ENCODE results near the gene MESD.

The MESD gene

GRCh38 chr15:80978685-80979329 lies 10.8 kb downstream of the MESD start:
- Histone ChIP-seq H3K9me3 (ENCODE audit: control insufficient read depth, insufficient read depth, low read length) (no peaks in the 10 kb centered on the region), H3K4me1 (ENCODE audit: control insufficient read depth, insufficient read depth, low read length) (peaks cover 1% of the 10 kb centered on the region; the same call in 1 of the 2 replicates), H3K27ac (ENCODE audit: low read length) (no peak overlapping the region), H3K36me3 (ENCODE audit: control insufficient read depth, insufficient read depth, low read length) (peaks cover 2% of the 10 kb centered on the region; the same call in 1 of the 2 replicates), H3K27me3 (ENCODE audit: control insufficient read depth, insufficient read depth, low read length) (no peaks in the 10 kb centered on the region), H3K4me3 (ENCODE audit: low read length) (no peak overlapping the region)
- no CpG with 5 or more reads among the region's 7 CpGs for WGBS (ENCODE audit: insufficient coverage, insufficient read length)
- DNase-seq (ENCODE audit: low read depth, low spot score): no peak

GRCh38 chr15:80977627-80978036 lies 12.0 kb downstream of the MESD start:
- no CpG with 5 or more reads among the region's 7 CpGs for WGBS (ENCODE audit: insufficient coverage, insufficient read length)
- no peak for DNase-seq (ENCODE audit: low read depth, low spot score)
- Histone ChIP-seq H3K27ac (ENCODE audit: low read length) (no peak overlapping the region), H3K4me3 (ENCODE audit: low read length) (no peak overlapping the region), H3K27me3 (ENCODE audit: control insufficient read depth, insufficient read depth, low read length) (no peaks in the 10 kb centered on the region), H3K9me3 (ENCODE audit: control insufficient read depth, insufficient read depth, low read length) (no peaks in the 10 kb centered on the region), H3K4me1 (ENCODE audit: control insufficient read depth, insufficient read depth, low read length) (peaks cover 1% of the 10 kb centered on the region; the same call in 1 of the 2 replicates), H3K36me3 (ENCODE audit: control insufficient read depth, insufficient read depth, low read length) (peaks cover 2% of the 10 kb centered on the region; the same call in 1 of the 2 replicates)

GRCh38 chr15:80976851-80977250 lies 12.8 kb downstream of the MESD start:
- WGBS (ENCODE audit: insufficient coverage, insufficient read length): no CpG with 5 or more reads among the region's 4 CpGs
- Histone ChIP-seq H3K9me3 (ENCODE audit: control insufficient read depth, insufficient read depth, low read length) (no peaks in the 10 kb centered on the region), H3K36me3 (ENCODE audit: control insufficient read depth, insufficient read depth, low read length) (peaks cover 2% of the 10 kb centered on the region; the same call in 1 of the 2 replicates), H3K4me1 (ENCODE audit: control insufficient read depth, insufficient read depth, low read length) (peaks cover 1% of the 10 kb centered on the region; the same call in 1 of the 2 replicates), H3K4me3 (ENCODE audit: low read length) (no peak overlapping the region), H3K27ac (ENCODE audit: low read length) (no peak overlapping the region), H3K27me3 (ENCODE audit: control insufficient read depth, insufficient read depth, low read length) (no peaks in the 10 kb centered on the region)
- no peak for DNase-seq (ENCODE audit: low read depth, low spot score)

- no CpG with 5 or more reads among the region's 4 CpGs for WGBS (ENCODE audit: insufficient coverage, insufficient read length)
- H3K9me3 ChIP-seq (ENCODE audit: control insufficient read depth, insufficient read depth, low read length): no peaks in the 10 kb centered on the region
- peaks cover 2% of the 10 kb centered on the region; the same call in 1 of the 2 replicates for H3K36me3 ChIP-seq (ENCODE audit: control insufficient read depth, insufficient read depth, low read length)
- peaks cover 5% of the 10 kb centered on the region; the same call in 1 of the 2 replicates for H3K4me1 ChIP-seq (ENCODE audit: control insufficient read depth, insufficient read depth, low read length)
- DNase-seq (ENCODE audit: low read depth, low spot score): no peak
- H3K27me3 ChIP-seq (ENCODE audit: control insufficient read depth, insufficient read depth, low read length): no peaks in the 10 kb centered on the region
- H3K4me3 ChIP-seq (ENCODE audit: low read length): no peak overlapping the region
- no peak overlapping the region for H3K27ac ChIP-seq (ENCODE audit: low read length)
These were observed 14.7 kb downstream of the MESD start for GRCh38 chr15:80974914-80975313.

DNA sequence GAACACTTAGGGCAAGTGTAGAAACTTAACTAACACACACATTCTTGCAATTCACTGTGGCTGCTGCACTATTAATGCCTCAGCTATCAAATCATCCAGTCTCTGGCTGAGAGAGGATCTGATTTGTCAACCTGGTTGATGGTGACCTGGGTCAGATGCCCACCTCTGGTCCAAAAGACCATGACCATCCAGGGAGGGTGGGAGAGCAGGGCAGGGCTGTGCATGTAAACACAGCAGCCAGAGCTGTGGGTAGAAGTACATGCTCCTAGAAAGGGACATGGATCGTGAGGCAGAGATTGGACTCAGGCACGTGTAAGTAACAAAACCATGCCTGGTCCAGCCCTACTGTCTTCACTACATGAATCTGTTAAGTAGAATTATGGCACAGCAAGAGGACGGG lies 17.3 kb downstream of the MESD start:
- Histone ChIP-seq H3K27me3 (ENCODE audit: control insufficient read depth, insufficient read depth, low read length) (no peaks in the 10 kb centered on the region), H3K36me3 (ENCODE audit: control insufficient read depth, insufficient read depth, low read length) (peaks cover 3% of the 10 kb centered on the region; the same call in 1 of the 2 replicates), H3K27ac (ENCODE audit: low read length) (no peak overlapping the region), H3K4me3 (ENCODE audit: low read length) (no peak overlapping the region), H3K4me1 (ENCODE audit: control insufficient read depth, insufficient read depth, low read length) (peaks cover 12% of the 10 kb centered on the region), H3K9me3 (ENCODE audit: control insufficient read depth, insufficient read depth, low read length) (no peaks in the 10 kb centered on the region)
- DNase-seq (ENCODE audit: low read depth, low spot score): no peak
- no CpG with 5 or more reads among the region's 3 CpGs for WGBS (ENCODE audit: insufficient coverage, insufficient read length)

- peaks cover 15% of the 10 kb centered on the region for H3K4me1 ChIP-seq (ENCODE audit: control insufficient read depth, insufficient read depth, low read length)
- H3K27me3 ChIP-seq (ENCODE audit: control insufficient read depth, insufficient read depth, low read length): no peaks in the 10 kb centered on the region
- no peak for DNase-seq (ENCODE audit: low read depth, low spot score)
- no peak overlapping the region for H3K4me3 ChIP-seq (ENCODE audit: low read length)
- no peak overlapping the region for H3K27ac ChIP-seq (ENCODE audit: low read length)
- WGBS (ENCODE audit: insufficient coverage, insufficient read length): no CpG with 5 or more reads among the region's 2 CpGs
- peaks cover 3% of the 10 kb centered on the region; the same call in 1 of the 2 replicates for H3K36me3 ChIP-seq (ENCODE audit: control insufficient read depth, insufficient read depth, low read length)
- H3K9me3 ChIP-seq (ENCODE audit: control insufficient read depth, insufficient read depth, low read length): no peaks in the 10 kb centered on the region
These were observed 18.5 kb downstream of the MESD start for GRCh38 chr15:80971143-80971542.

GRCh38 chr15:80970658-80971057 lies 19.0 kb downstream of the MESD start:
- H3K4me1 ChIP-seq (ENCODE audit: control insufficient read depth, insufficient read depth, low read length): peaks cover 15% of the 10 kb centered on the region
- no peak overlapping the region for H3K4me3 ChIP-seq (ENCODE audit: low read length)
- peaks cover 3% of the 10 kb centered on the region; the same call in 1 of the 2 replicates for H3K36me3 ChIP-seq (ENCODE audit: control insufficient read depth, insufficient read depth, low read length)
- WGBS (ENCODE audit: insufficient coverage, insufficient read length): no CpG with 5 or more reads among the region's 3 CpGs
- H3K27ac ChIP-seq (ENCODE audit: low read length): no peak overlapping the region
- no peaks in the 10 kb centered on the region for H3K27me3 ChIP-seq (ENCODE audit: control insufficient read depth, insufficient read depth, low read length)
- DNase-seq (ENCODE audit: low read depth, low spot score): no peak
- H3K9me3 ChIP-seq (ENCODE audit: control insufficient read depth, insufficient read depth, low read length): no peaks in the 10 kb centered on the region

DNA sequence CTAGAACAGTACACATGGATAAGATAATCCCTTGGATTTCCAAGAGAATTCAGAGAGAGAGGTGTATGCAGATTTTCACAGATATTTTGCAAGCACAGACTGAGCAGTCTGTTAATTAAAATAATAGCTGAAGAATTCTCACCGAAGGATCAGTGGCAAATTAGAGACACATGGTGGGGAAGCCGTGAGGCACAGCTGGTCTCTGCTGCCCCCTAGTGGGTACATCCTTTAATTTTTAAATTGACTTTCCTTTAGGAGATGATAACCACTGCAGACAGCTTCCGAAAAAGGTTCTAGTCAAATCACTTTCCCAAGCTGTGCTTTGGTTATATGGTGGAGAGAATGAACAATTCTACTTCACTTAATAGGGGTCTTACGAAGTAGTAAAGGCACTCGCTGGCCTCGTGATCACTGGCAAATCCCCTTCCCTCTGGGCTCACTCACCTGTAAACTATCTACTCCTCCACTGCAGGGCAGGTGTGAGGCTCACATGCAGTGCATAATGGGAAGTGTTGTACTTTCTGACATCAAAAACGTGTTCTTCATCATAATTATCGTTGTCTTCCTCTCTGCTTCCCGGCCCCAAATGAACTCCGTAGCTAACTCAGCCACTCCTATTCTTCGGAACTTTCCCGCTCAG lies 19.5 kb downstream of the MESD start:
- Histone ChIP-seq H3K27ac (ENCODE audit: low read length) (no peak overlapping the region), H3K9me3 (ENCODE audit: control insufficient read depth, insufficient read depth, low read length) (no peaks in the 10 kb centered on the region), H3K27me3 (ENCODE audit: control insufficient read depth, insufficient read depth, low read length) (no peaks in the 10 kb centered on the region), H3K4me3 (ENCODE audit: low read length) (no peak overlapping the region), H3K4me1 (ENCODE audit: control insufficient read depth, insufficient read depth, low read length) (peaks cover 15% of the 10 kb centered on the region), H3K36me3 (ENCODE audit: control insufficient read depth, insufficient read depth, low read length) (peaks cover 3% of the 10 kb centered on the region; the same call in 1 of the 2 replicates)
- no CpG with 5 or more reads among the region's 12 CpGs for WGBS (ENCODE audit: insufficient coverage, insufficient read length)
- peak; percentile 25 for DNase-seq (ENCODE audit: low read depth, low spot score)

GRCh38 chr15:80969316-80969715 lies 20.3 kb downstream of the MESD start:
- Histone ChIP-seq H3K4me1 (ENCODE audit: control insufficient read depth, insufficient read depth, low read length) (peaks cover 15% of the 10 kb centered on the region), H3K27ac (ENCODE audit: low read length) (no peak overlapping the region), H3K36me3 (ENCODE audit: control insufficient read depth, insufficient read depth, low read length) (peaks cover 3% of the 10 kb centered on the region; the same call in 1 of the 2 replicates), H3K9me3 (ENCODE audit: control insufficient read depth, insufficient read depth, low read length) (no peaks in the 10 kb centered on the region), H3K27me3 (ENCODE audit: control insufficient read depth, insufficient read depth, low read length) (no peaks in the 10 kb centered on the region), H3K4me3 (ENCODE audit: low read length) (no peak overlapping the region)
- DNase-seq (ENCODE audit: low read depth, low spot score): no peak
- no CpG with 5 or more reads among the region's 7 CpGs for WGBS (ENCODE audit: insufficient coverage, insufficient read length)

- WGBS (ENCODE audit: insufficient coverage, insufficient read length): no CpG with 5 or more reads among the region's 4 CpGs
- DNase-seq (ENCODE audit: low read depth, low spot score): no peak
- Histone ChIP-seq H3K4me1 (ENCODE audit: control insufficient read depth, insufficient read depth, low read length) (peaks cover 15% of the 10 kb centered on the region), H3K36me3 (ENCODE audit: control insufficient read depth, insufficient read depth, low read length) (peaks cover 3% of the 10 kb centered on the region; the same call in 1 of the 2 replicates), H3K27ac (ENCODE audit: low read length) (no peak overlapping the region), H3K27me3 (ENCODE audit: control insufficient read depth, insufficient read depth, low read length) (no peaks in the 10 kb centered on the region), H3K9me3 (ENCODE audit: control insufficient read depth, insufficient read depth, low read length) (no peaks in the 10 kb centered on the region), H3K4me3 (ENCODE audit: low read length) (no peak overlapping the region)
These were observed 21.6 kb downstream of the MESD start for GRCh38 chr15:80967991-80968510.
